OCI-LY1 (cell line): ENCODE results near the gene BMP7.

Experiments
- H2AFZ ChIP-seq: fragments of 200-600 bp; sonication (generic), shearing (Covaris generic); 2 replicates; pipeline ENCODE4 v1.6.0; 2014; ENCODE audit warnings: antibody characterized with exemption, mild to moderate bottlenecking, low read length
- H3F3A ChIP-seq: fragments of 200-600 bp; sonication (generic), shearing (Covaris generic); 2 replicates; pipeline ENCODE4 v1.6.0; 2014; ENCODE audit warnings: mild to moderate bottlenecking, antibody characterized with exemption, low read length, moderate library complexity; ENCODE audit not compliant: insufficient read depth
- H3K27ac ChIP-seq: fragments of 200-600 bp; sonication (generic); 2 replicates; pipeline ENCODE4 v1.5.1; 2014; ENCODE audit warnings: low read length, mixed run types, mild to moderate bottlenecking, low read depth; ENCODE audit not compliant: poor library complexity, severe bottlenecking
- H3K27me3 ChIP-seq: fragments of 200-600 bp; sonication (generic); 2 replicates; pipeline ENCODE4 v1.6.0; 2014; ENCODE audit warnings: antibody characterized with exemption, mild to moderate bottlenecking, low read length, moderate library complexity; ENCODE audit not compliant: insufficient read depth
- H3K36me3 ChIP-seq: fragments of 200-600 bp; sonication (generic); 2 replicates; pipeline ENCODE4 v1.6.1; 2014; ENCODE audit warnings: mild to moderate bottlenecking, antibody characterized with exemption, low read length, moderate library complexity, mixed read lengths; ENCODE audit not compliant: insufficient read depth
- H3K4me1 ChIP-seq: fragments of 200-600 bp; sonication (generic); 2 replicates; pipeline ENCODE4 v1.5.1; 2014; ENCODE audit warnings: mild to moderate bottlenecking, low read length, moderate library complexity; ENCODE audit not compliant: insufficient read depth, severe bottlenecking
- H3K4me2 ChIP-seq: fragments of 200-600 bp; sonication (generic), shearing (Covaris generic); 2 replicates; pipeline ENCODE4 v1.6.1; 2014; ENCODE audit warnings: low read length
- H3K4me3 ChIP-seq: fragments of 200-600 bp; sonication (generic); 2 replicates; pipeline ENCODE4 v1.5.1; 2014; ENCODE audit warnings: low read length, low read depth, mild to moderate bottlenecking, mixed read lengths; ENCODE audit not compliant: poor library complexity, severe bottlenecking
- H3K79me2 ChIP-seq: fragments of 200-600 bp; shearing (Covaris generic); 2 replicates; pipeline ENCODE4 v1.6.1; 2016; ENCODE audit warnings: mixed run types, low read length, mixed read lengths; ENCODE audit not compliant: insufficient read depth
- H3K9ac ChIP-seq: fragments of 200-600 bp; sonication (generic), shearing (Covaris generic); 2 replicates; pipeline ENCODE4 v1.6.1; 2014; ENCODE audit warnings: mild to moderate bottlenecking, low read length, mixed read lengths
- H3K9me2 ChIP-seq: fragments of 200-600 bp; sonication (generic), shearing (Covaris generic); 2 replicates; pipeline ENCODE4 v1.6.1; 2014; ENCODE audit warnings: low read depth, mild to moderate bottlenecking, low read length, mixed read lengths
- H3K9me3 ChIP-seq: fragments of 200-600 bp; shearing (Covaris generic); 2 replicates; pipeline ENCODE4 v1.6.1; 2014; ENCODE audit warnings: low read length, mixed read lengths
- H4K20me1 ChIP-seq: fragments of 200-600 bp; sonication (generic), shearing (Covaris generic); 2 replicates; pipeline ENCODE4 v1.6.0; 2016; ENCODE audit warnings: mild to moderate bottlenecking, low read length; ENCODE audit not compliant: insufficient read depth
- CTCF ChIP-seq: fragments of 200-600 bp; sonication (generic), shearing (Covaris generic); IDR thresholded peaks from 2 replicates; pipeline ENCODE4 v1.5.1; 2017; ENCODE audit warnings: mild to moderate bottlenecking, antibody characterized with exemption, low read length, moderate library complexity, mixed read lengths
- EZH2 ChIP-seq: fragments of 200-600 bp; sonication (generic), shearing (Covaris generic); IDR thresholded peaks from 2 replicates; pipeline ENCODE4 v1.8.0; 2017; ENCODE audit warnings: borderline replicate concordance, mixed run types, mild to moderate bottlenecking, antibody characterized with exemption, low read length, moderate library complexity, mixed read lengths

The BMP7 gene

GRCh38 chr20:57138198-57138995 is 128.0 kb downstream of the BMP7 start:
- Histone ChIP-seq H3K9me2 (no peaks in the 10 kb centered on the region), H3K27me3 (peaks cover 18% of the 10 kb centered on the region; the same call in 1 of the 2 replicates), H2AFZ (no peak overlapping the region), H3K27ac (no peak overlapping the region), H4K20me1 (no peaks in the 10 kb centered on the region), H3K4me2 (no peak overlapping the region), H3K4me1 (peaks cover 8% of the 10 kb centered on the region), H3K79me2 (no peaks in the 10 kb centered on the region), H3K9ac (no peak overlapping the region), H3K36me3 (no peaks in the 10 kb centered on the region; the same call in 1 of the 2 replicates), H3K9me3 (no peaks in the 10 kb centered on the region), H3F3A (no peaks in the 10 kb centered on the region), H3K4me3 (no peak overlapping the region)
- TF ChIP-seq CTCF (no peak), EZH2 (no peak)

- Histone ChIP-seq H3K79me2 (no peaks in the 10 kb centered on the region), H3K9me3 (no peaks in the 10 kb centered on the region), H3F3A (no peaks in the 10 kb centered on the region), H3K36me3 (no peaks in the 10 kb centered on the region; the same call in 1 of the 2 replicates), H3K27ac (no peak overlapping the region), H3K9me2 (no peaks in the 10 kb centered on the region), H2AFZ (no peak overlapping the region), H3K9ac (no peak overlapping the region), H4K20me1 (no peaks in the 10 kb centered on the region), H3K4me3 (no peak overlapping the region), H3K4me2 (no peak overlapping the region), H3K27me3 (peaks cover 11% of the 10 kb centered on the region; the same call in 1 of the 2 replicates), H3K4me1 (peaks cover 8% of the 10 kb centered on the region)
- TF ChIP-seq CTCF (no peak), EZH2 (no peak)
These were observed 128.8 kb downstream of the BMP7 start for GRCh38 chr20:57137676-57138075.

- H3K36me3 ChIP-seq, result no peaks in the 10 kb centered on the region; the same call in 1 of the 2 replicates
- no peak overlapping the region for H3K9ac ChIP-seq
- peaks cover 9% of the 10 kb centered on the region; the same call in 1 of the 2 replicates for H3K27me3 ChIP-seq
- no peak overlapping the region for H3K4me2 ChIP-seq
- H3K27ac ChIP-seq, result no peak overlapping the region
- no peaks in the 10 kb centered on the region for H3F3A ChIP-seq
- no peak overlapping the region for H3K4me3 ChIP-seq
- no peaks in the 10 kb centered on the region for H3K9me2 ChIP-seq
- H4K20me1 ChIP-seq, result no peaks in the 10 kb centered on the region
- H3K4me1 ChIP-seq, result peaks cover 8% of the 10 kb centered on the region
- no peaks in the 10 kb centered on the region for H3K79me2 ChIP-seq
- H2AFZ ChIP-seq, result no peak overlapping the region
- TF ChIP-seq CTCF, result no peak
- no peak for TF ChIP-seq EZH2
- H3K9me3 ChIP-seq, result no peaks in the 10 kb centered on the region
These were observed 129.7 kb downstream of the BMP7 start for GRCh38 chr20:57136734-57137133.
